Right lobe of liver (tissue), 4 donors: ENCODE data around the gene G6PD.
"Not testable (repeated sequence)": the region's sequence is repeated elsewhere in the genome, so short reads cannot be mapped to it uniquely, and the experiment has no call there.

Source experiments
- CTCF ChIP-seq, 4 donors: fragments of 200-600 bp in 3 of 4; fragments of 450-650 bp in 1 of 4; IDR thresholded peaks; one replicate each; pipeline versions ENCODE4 v1.5.1 to v1.8.0; 2016 to 2022; ENCODE audit warnings: antibody characterized with exemption in 4 of 4, mild to moderate bottlenecking in 2 of 4
- POLR2A ChIP-seq: fragments of 450-650 bp; IDR thresholded peaks from one replicate; pipeline ENCODE4 v1.6.1; 2017; ENCODE audit warnings: antibody characterized with exemption, mild to moderate bottlenecking
- donor health status: DM: no; HTN: no; CAD: no.
- donor health status: DM: no; HTN: no; CAD: no.
- donor health status: DM: no; HTN: yes; CAD: no.

- TF ChIP-seq CTCF (IDR thresholded peaks at IDR 0.05); POLR2A: not testable (repeated sequence)
Measured at GRCh38 chrX:154590415-154590814, 43.8 kb upstream of the G6PD start.
